Loucy (cell line): ENCODE results near the gene TBC1D22A.

Experiments
- CTCF ChIP-seq: fragments of 200-600 bp; sonication (generic); conservative IDR thresholded peaks from 2 replicates; pipeline ENCODE4 v1.5.1; 2014; ENCODE audit warnings: mild to moderate bottlenecking, antibody characterized with exemption, low read length
- EZH2phosphoT487 ChIP-seq: fragments of 200-600 bp; IDR thresholded peaks from 2 replicates; pipeline ENCODE4 v1.6.1; 2018; ENCODE audit warnings: antibody characterized with exemption, mild to moderate bottlenecking, moderate library complexity, borderline replicate concordance

GRCh38 chr22:46984751-46985506 lies 222.5 kb downstream of the TBC1D22A start:
- TF ChIP-seq CTCF, result no peak
- TF ChIP-seq EZH2phosphoT487, result no peak
